Measurements from ENCODE around the gene NFIC. TPM values are rescaled to one million over a fixed set of nuclear protein-coding genes. Genes with fewer than 3 reads are reported as not detected.

NFIC gene
- total RNA-seq, 1 donor from 2014 or later: 32.9 TPM

DNA sequence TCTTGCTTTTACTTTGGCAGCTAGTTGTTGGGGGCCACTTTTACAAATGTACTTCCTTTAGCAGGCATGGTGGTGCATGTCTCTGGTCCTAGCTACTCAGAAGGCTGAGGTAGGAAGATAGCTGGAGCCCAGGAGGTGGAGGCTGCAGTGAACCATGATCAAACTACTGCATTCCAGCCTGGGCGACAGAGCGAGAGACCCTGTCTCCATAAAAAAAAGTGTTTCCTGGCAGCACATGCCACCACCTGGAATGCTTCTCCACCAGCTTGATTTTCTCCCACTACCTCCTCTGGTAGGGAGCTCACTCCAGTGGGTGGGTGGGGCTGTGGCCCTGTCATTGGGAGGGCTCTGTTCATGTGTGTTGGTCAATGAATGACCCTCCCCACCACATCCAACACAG lies 152.3 kb downstream of the NFIC start:
- no peak for DNase-seq (ENCODE audit: low spot score in 2 of 2, unreplicated experiment in 2 of 2)
- Mint-ChIP-seq H3K4me1 (peaks cover 5% of the 10 kb centered on the region), H3K9me3 (no peaks in the 10 kb centered on the region), H3K27ac (no peak overlapping the region), H3K4me3 (no peak overlapping the region), H3K27me3 (ENCODE audit: low read depth) (no peaks in the 10 kb centered on the region), H3K36me3 (peaks cover 4% of the 10 kb centered on the region)
- TF ChIP-seq, protein P1, sequence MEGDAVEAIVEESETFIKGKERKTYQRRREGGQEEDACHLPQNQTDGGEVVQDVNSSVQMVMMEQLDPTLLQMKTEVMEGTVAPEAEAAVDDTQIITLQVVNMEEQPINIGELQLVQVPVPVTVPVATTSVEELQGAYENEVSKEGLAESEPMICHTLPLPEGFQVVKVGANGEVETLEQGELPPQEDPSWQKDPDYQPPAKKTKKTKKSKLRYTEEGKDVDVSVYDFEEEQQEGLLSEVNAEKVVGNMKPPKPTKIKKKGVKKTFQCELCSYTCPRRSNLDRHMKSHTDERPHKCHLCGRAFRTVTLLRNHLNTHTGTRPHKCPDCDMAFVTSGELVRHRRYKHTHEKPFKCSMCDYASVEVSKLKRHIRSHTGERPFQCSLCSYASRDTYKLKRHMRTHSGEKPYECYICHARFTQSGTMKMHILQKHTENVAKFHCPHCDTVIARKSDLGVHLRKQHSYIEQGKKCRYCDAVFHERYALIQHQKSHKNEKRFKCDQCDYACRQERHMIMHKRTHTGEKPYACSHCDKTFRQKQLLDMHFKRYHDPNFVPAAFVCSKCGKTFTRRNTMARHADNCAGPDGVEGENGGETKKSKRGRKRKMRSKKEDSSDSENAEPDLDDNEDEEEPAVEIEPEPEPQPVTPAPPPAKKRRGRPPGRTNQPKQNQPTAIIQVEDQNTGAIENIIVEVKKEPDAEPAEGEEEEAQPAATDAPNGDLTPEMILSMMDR (IDR thresholded peaks at IDR 0.05; ENCODE audit: unreplicated experiment): no peak

Other genes with a start within 250 kb of the NFIC start
- 0.09 to 0.13 TPM (median 0.13 TPM) in 3 replicates for gene GNA15, start 230.6 kb upstream of the NFIC start, total RNA-seq
- not detected in 3 replicates for gene S1PR4, start 187.8 kb upstream of the NFIC start, total RNA-seq
- 51.2 to 53.0 TPM (median 51.5 TPM) in 3 replicates for gene NCLN, start 180.7 kb upstream of the NFIC start, total RNA-seq
- 2.3 to 2.6 TPM (median 2.4 TPM) in 3 replicates for gene CELF5, start 141.9 kb upstream of the NFIC start, total RNA-seq
- 0.60 TPM in 1 of 3 replicates, not detected in the others for gene SMIM24, start 113.9 kb downstream of the NFIC start, total RNA-seq
- not detected in 3 replicates for gene SMIM44, start 116.9 kb downstream of the NFIC start, total RNA-seq
- 8.5 to 9.1 TPM (median 8.7 TPM) in 3 replicates for gene DOHH, start 134.1 kb downstream of the NFIC start, total RNA-seq
- 53.7 to 54.9 TPM (median 53.9 TPM) in 3 replicates for gene FZR1, start 139.7 kb downstream of the NFIC start, total RNA-seq
- 2.3 to 3.5 TPM (median 2.6 TPM) in 3 replicates for gene TEKTIP1, start 172.6 kb downstream of the NFIC start, total RNA-seq
- 58.3 to 61.1 TPM (median 59.5 TPM) in 3 replicates for gene MFSD12, start 191.0 kb downstream of the NFIC start, total RNA-seq
- gene HMG20B, start 206.4 kb downstream of the NFIC start, total RNA-seq: 89.5 to 94.9 TPM (median 93.9 TPM) in 3 replicates
- 0.07 to 0.11 TPM (median 0.09 TPM) in 3 replicates for gene GIPC3, start 218.9 kb downstream of the NFIC start, total RNA-seq
- 0.38 to 1.0 TPM (median 0.47 TPM) in 3 replicates for gene TBXA2R, start 240.3 kb downstream of the NFIC start, total RNA-seq

Measured in mesothelial cell of epicardium (in vitro differentiated cells).